Esophagus squamous epithelium (tissue), 4 donors: ENCODE data around the gene OPHN1.

Source experiments
- POLR2A ChIP-seq, 4 donors: fragments of 450-650 bp; IDR thresholded peaks; one replicate each; pipeline ENCODE4 v1.6.1; 2017; ENCODE audit warnings: antibody characterized with exemption in 4 of 4, mild to moderate bottlenecking in 4 of 4, moderate library complexity in 3 of 4
- TF ChIP-seq, protein P1 (sequence below), 6 experiments: fragments of 450-650 bp in 4 of 6; fragments of 200-600 bp in 2 of 6; sonication (generic) in 2 of 6; IDR thresholded peaks; one replicate each; pipeline ENCODE4 v1.5.1; 2016 to 2019; ENCODE audit warnings: antibody characterized with exemption in 6 of 6, mild to moderate bottlenecking in 4 of 6, moderate library complexity in 4 of 6

DNA sequence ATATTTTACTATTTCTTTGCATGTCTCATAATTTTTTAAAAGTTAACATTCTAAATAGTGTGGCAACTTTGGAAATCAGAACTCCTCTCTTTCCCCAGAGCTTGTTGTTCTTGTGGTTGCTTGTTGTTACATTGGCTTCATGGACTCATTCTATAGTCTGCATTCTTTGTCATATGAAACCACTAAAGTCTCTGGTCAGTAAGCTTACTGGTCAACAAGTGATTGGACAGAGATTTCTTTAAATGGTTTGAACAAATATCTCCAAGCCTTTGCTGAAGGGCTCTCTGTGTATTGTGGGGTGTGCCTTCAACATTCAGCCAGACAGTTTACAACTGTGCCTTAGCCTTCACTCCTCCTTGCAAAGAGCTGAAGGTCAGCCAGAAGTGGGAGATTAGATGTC, 147.2 kb downstream of the OPHN1 start:
- TF ChIP-seq, protein P1, sequence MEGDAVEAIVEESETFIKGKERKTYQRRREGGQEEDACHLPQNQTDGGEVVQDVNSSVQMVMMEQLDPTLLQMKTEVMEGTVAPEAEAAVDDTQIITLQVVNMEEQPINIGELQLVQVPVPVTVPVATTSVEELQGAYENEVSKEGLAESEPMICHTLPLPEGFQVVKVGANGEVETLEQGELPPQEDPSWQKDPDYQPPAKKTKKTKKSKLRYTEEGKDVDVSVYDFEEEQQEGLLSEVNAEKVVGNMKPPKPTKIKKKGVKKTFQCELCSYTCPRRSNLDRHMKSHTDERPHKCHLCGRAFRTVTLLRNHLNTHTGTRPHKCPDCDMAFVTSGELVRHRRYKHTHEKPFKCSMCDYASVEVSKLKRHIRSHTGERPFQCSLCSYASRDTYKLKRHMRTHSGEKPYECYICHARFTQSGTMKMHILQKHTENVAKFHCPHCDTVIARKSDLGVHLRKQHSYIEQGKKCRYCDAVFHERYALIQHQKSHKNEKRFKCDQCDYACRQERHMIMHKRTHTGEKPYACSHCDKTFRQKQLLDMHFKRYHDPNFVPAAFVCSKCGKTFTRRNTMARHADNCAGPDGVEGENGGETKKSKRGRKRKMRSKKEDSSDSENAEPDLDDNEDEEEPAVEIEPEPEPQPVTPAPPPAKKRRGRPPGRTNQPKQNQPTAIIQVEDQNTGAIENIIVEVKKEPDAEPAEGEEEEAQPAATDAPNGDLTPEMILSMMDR (IDR thresholded peaks at IDR 0.05), result no peak
- TF ChIP-seq POLR2A (IDR thresholded peaks at IDR 0.05), result no peak
